SW480 (cell line): ENCODE results near the gene PNMA8B.
"Not testable (repeated sequence)": the region's sequence is repeated elsewhere in the genome, so short reads cannot be mapped to it uniquely, and the experiment has no call there.

ENCODE experiments used
- DNase-seq: peaks from one replicate; pipeline ENCODE4 v3.0.0-alpha.2; 2016; ENCODE audit warnings: low spot score

Gene PNMA8B

GRCh38 chr19:46495786-46496099, at the start of gene PNMA8B:
TSS of gene PNMA8B (minus strand) at chr19:46495867. CDS start at chr19:46495465, 402 bp downstream.
- DNase-seq, result no peak

- DNase-seq, result no peak
These were observed 49.0 kb upstream of the PNMA8B start for GRCh38 chr19:46544651-46545050.

GRCh38 chr19:46542428-46543230, 47.0 kb upstream of the PNMA8B start:
- peak; percentile 92 for DNase-seq

- peak; percentile 43 for DNase-seq
These were observed 41.8 kb upstream of the PNMA8B start for GRCh38 chr19:46537136-46538097.

GRCh38 chr19:46536391-46536790, 40.7 kb upstream of the PNMA8B start:
- no peak for DNase-seq

GRCh38 chr19:46533621-46534081, 38.0 kb upstream of the PNMA8B start:
- no peak for DNase-seq

- DNase-seq, result no peak
These were observed 37.5 kb upstream of the PNMA8B start for GRCh38 chr19:46533078-46533620.

- no peak for DNase-seq
These were observed 35.0 kb upstream of the PNMA8B start for GRCh38 chr19:46530636-46531035.

GRCh38 chr19:46529622-46530451, 34.2 kb upstream of the PNMA8B start:
- DNase-seq, result peak; percentile 78

GRCh38 chr19:46528601-46529590, 33.2 kb upstream of the PNMA8B start:
- DNase-seq, result no peak

- not testable (repeated sequence) for DNase-seq
These were observed 31.1 kb upstream of the PNMA8B start for GRCh38 chr19:46526801-46527200.

GRCh38 chr19:46524308-46524707, 28.6 kb upstream of the PNMA8B start:
- no peak for DNase-seq

- not testable (repeated sequence) for DNase-seq
These were observed 27.3 kb upstream of the PNMA8B start for GRCh38 chr19:46522988-46523387.

GRCh38 chr19:46521241-46521868, 25.7 kb upstream of the PNMA8B start:
- no peak for DNase-seq

- DNase-seq, result no peak
These were observed 24.9 kb upstream of the PNMA8B start for GRCh38 chr19:46520616-46521015.

- DNase-seq, result no peak
These were observed 21.8 kb upstream of the PNMA8B start for GRCh38 chr19:46517471-46517870.

- DNase-seq, result peak; percentile 69
These were observed 20.2 kb upstream of the PNMA8B start for GRCh38 chr19:46515879-46516350.

GRCh38 chr19:46515290-46515609, 19.6 kb upstream of the PNMA8B start:
- DNase-seq, result no peak

- no peak for DNase-seq
These were observed 19.1 kb upstream of the PNMA8B start for GRCh38 chr19:46514589-46515289.
